ENCODE data around the gene RAB37.
A peak's percentile ranks its signal among the peaks of the same experiment; 100 is the strongest.

RAB37 gene

GRCh38 chr17:74782571-74782970, 45.5 kb downstream of the RAB37 start:
- DNase-seq: peak in 1 of 2 donors; percentile 35

- DNase-seq: no peak
Measured at GRCh38 chr17:74784125-74784810, 47.2 kb downstream of the RAB37 start.

- no peak for DNase-seq
Measured at GRCh38 chr17:74785096-74785980, 48.3 kb downstream of the RAB37 start.

DNA sequence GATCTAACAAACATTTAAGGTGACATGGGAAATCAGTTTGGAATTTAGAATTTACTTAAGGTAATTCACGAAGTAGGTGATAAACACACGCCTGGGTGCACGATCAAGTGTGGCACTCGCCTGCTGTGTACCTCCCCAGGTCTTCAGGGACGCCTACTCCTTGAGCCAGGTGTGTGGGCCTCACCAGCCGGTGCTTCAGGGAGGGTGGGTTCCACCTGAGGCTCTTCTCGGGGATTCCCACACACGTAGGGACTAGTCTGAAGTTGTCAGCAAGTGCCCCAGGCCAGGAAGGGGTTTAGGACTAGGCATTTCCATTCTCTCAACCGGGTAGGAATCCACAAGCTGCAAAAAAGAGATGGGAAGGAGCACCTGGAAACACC, 48.9 kb downstream of the RAB37 start:
- DNase-seq: no peak

DNA sequence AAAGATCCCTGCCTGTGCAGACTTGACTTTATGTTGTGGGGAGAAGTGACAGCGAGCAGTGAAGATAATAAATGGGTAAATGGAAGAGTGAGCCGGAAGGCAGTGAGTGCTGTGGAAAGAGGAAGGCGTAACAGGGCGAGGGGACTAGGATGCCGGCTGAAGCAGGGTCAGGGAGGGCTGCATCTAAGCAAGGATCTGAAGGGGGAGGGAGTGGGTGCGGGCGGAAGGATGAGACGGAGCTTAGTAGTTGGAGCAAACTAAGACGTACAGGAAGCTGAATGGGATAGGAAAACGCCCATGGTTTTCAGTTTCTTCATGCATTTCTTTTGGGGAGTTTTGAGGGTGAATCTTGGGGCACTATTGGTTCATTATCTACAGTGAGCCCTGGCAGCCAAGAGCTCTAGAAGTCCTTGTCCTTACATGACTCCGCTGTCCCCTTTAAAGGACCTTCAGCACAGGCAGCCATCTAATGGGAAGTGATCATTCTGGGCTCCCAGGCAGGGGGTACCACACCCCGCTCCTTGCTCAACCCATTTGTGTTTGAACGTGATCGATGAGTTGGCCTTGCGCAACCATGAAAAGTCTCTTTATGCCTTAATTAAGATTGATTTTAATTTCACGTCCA, 49.5 kb downstream of the RAB37 start:
- peak; percentile 78 to 91 for DNase-seq

GRCh38 chr17:74790161-74791058, 53.4 kb downstream of the RAB37 start:
- DNase-seq: peak; percentile 87 to 95

DNA sequence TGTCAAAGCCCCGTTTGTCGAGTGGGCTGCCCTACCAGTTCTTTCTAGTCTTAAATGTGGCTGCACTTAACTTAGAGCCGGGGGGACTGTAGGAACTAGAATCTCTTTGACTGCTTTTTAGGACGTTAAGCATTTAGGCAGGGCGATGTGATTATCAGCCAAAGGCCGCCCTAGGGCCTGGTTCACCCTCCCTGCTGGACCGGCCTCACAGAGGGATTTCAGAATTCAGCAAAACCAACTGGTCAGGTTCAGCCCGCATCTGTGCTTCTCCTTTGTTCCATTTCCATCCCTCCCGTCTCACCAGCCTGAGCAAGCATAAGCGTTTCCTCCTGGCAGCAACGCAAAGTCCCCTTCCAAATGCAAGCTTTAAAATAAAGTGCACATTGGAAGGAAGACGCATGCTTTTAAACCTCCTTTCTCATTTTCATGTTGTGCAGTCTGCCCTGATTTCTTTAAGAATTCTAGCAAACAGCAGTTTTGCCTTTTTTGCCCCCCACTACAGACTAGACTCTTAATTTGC, 55.6 kb downstream of the RAB37 start:
- no peak for DNase-seq

GRCh38 chr17:74795327-74796020, 58.4 kb downstream of the RAB37 start:
- DNase-seq: no peak

DNA sequence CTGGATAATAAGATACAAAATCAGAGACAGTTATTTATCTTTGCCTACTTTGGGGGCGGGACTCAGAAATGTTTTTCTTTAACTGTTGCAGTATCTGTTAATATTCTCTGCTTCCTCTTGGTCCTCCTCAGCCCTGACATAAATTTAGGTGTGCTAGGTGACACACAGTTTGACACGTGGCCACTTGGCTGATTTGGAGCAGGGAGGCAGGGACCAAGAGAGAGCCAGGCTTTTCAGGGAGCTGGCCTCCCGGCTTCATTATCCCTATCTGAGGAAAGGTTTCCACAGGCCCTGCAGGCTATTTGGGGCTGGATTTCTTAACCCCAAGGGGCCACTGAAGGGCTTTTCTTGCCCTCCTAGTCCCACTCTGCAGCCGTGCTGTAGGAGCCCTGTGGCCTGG, 59.2 kb downstream of the RAB37 start:
- no peak for DNase-seq

DNA sequence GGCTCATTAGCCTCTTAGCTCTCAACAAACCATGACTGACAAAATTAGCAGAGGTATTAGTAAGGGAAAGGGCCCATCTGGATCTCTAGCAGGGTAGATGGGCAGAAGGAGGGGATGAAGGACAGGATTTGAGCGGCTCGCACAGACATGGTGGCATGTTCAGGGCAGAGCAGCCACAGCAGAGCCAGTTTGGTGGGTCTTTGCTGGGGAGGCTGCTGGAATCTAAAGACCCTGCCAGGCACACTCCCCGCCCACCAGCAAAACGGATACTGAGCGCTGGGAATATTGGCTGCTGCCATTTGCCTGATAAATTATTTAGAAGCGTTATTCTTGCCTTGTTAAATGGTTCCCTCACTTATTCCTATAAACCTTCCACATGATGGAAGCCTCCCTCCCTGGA, 59.8 kb downstream of the RAB37 start:
- DNase-seq: no peak

Data from inflammatory macrophage treated with lipopolysaccharide for 1 hour (primary cell).